A172 (cell line): ENCODE data around the gene TUBB1. TPM values are rescaled to one million over a fixed set of nuclear protein-coding genes. Genes with fewer than 3 reads are reported as not detected.
A peak's percentile ranks its signal among the peaks of the same experiment; 100 is the strongest.

Source experiments
- DNase-seq: peaks from one replicate; pipeline ENCODE4 v3.0.0-alpha.2; 2015; ENCODE audit warnings: low spot score
- total RNA-seq: library from RNA; depleted of rRNA; stranded (reverse); fragments of >200 nt; shearing (Covaris generic); gene quantifications from 2 replicates; pipeline ENCODE4 v1.2.3, GENCODE V29; 2014

TUBB1 gene
- total RNA-seq, 1 experiment from 2014 or later = 0.64 TPM

DNA sequence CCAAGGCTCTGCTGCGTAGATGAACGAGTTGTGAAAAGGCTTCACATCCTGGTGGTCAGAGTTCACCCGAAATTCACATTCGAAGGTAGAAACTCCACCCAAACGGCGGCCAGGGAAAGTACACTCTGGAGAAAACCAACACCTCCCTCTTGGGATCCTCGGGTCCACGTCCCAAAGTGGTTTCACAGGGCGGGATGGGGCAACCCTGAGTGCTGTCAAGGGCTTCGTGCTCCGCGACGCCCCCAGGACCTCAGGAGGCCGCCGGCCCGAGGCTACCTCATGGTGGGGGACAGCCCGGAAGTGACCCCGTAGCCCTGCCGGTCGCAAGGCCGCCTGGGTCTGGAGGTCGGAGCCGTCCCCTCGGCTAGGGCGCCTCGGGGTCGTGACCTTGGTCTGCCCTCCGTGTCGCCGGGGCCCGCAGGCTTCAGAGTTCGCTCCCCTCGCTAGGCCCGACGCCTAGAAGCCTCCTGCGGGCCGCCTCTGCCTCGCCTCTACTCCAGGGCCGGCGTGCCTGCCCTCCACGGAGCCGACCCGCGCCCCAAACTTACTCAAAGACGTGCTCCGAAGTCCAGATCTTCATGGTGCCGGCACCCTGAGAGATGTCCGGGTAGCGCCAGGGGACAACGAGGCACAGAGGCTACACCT, 23.0 kb downstream of the TUBB1 start, which contains the start of gene PRELID3B:
Gene PRELID3B (minus strand): TSS at position 636 of the 645 bp plus-strand sequence. CDS start 56 bp downstream, at position 580.
- DNase-seq = no peak

DNA sequence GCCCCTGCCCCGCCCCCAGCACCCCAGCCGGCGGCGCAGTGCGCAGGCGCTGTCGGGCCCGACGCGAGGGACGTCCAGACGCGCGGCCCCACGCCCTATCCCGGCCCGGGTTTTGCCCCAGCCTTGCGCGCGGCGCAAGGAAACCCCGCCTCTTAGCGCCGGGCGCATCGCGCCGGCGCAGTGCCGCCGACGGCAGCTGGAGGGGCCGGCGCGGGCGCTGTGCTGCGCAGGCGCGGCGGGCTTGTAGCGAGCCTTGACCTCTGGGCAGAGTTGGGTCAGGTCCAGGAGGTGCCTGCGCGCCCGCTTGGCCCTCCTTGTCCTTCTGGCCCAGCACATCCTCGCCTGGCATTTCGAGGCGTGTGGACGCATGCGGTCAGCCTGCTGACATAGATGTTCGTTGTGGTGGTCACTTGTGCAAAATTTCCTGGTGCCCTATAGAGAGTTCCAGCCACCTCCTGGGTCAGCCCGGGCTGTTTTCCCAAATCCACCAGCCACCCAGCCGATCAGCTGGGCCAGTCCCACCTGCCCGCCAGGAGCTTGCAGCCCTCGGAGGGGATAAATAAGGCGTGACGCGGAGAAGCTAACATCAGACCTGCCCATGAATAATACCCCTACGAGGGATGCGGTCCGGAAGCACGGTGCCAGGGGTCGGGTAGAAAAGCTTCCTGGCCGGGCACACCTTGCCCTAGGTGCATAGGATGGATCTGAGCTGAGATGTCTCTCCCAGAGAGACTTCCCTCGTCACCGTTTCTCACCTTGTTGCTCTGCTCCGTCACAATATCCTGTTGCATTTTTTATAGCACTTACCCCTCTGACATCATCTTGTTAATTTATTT, 23.8 kb downstream of the TUBB1 start:
- DNase-seq = peak; percentile 81

DNA sequence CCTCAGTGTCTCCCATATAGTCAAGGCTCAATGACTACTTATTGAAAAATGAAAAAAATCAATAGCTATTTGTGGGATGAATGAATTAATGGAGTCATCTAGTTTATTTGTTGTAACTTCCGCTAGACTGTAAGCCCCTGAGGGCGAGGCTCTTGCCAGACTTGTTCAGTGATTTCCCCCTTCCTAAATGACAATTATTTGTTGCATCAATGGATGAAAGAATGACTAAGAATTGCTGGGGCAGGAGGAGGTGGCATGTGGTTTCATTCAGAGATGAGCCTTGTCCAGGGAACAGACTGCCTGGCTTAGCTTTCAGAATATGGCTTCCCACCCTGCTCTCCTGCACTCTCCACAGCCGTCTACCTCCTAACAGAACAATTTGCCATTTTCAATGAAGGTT, 24.5 kb downstream of the TUBB1 start:
- no peak for DNase-seq

DNA sequence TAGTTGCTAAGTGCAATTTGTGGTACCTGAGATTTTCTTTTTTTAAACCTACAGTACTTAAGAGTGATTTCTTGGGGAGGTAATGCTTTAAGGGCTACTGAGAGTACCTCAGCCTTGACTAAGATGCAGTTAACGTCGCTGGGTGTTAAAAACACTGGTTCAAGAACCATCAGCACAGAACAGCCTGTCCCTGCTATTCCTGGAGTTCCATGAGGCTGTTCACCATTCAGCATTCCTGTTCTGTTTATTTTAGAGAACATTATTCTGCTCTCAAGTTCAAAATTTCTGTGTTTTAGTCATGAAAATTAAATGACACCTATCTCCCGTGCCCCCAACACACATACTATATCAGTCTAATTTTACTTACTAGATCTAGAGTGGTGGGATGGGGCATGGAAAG, 25.1 kb downstream of the TUBB1 start:
- no peak for DNase-seq

DNA sequence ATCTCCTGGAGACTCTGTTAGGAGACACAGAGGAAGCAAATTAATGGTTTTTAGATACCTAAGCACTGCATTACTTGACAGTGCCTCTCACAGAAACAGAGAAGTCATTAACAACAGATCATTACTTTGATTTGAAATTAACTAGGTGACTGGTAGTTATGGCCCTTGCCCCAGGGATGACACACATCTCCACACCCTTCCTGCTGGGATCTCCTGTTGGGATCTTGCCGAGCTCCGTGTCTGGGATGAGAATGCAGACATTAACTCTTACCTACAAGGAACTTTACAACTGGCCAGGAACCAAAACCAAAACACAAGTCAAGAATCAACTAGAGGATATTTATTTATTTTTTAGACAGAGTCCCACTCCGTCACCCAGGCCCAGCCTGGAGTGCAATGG, 25.6 kb downstream of the TUBB1 start:
- DNase-seq = no peak

DNA sequence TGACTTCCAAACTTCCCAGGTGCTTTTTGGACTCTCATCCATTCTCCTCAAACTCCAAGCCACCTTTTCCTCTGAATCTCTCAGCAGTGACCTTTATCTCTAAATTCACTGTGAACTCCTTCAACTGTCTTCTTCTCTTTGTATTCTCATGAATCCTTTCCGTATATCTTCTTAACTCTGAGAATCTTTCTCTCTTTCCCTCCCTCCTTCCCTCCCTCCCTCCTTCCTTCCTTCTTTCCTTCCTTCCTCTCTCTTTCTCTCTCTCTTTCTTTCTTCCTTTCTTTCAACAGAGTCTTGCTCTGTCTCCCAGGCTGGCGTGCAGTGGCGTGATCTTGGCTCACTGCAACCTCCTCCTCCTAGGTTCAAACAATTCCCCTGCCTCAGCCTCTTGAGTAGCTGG, 27.6 kb downstream of the TUBB1 start:
- DNase-seq = no peak

DNA sequence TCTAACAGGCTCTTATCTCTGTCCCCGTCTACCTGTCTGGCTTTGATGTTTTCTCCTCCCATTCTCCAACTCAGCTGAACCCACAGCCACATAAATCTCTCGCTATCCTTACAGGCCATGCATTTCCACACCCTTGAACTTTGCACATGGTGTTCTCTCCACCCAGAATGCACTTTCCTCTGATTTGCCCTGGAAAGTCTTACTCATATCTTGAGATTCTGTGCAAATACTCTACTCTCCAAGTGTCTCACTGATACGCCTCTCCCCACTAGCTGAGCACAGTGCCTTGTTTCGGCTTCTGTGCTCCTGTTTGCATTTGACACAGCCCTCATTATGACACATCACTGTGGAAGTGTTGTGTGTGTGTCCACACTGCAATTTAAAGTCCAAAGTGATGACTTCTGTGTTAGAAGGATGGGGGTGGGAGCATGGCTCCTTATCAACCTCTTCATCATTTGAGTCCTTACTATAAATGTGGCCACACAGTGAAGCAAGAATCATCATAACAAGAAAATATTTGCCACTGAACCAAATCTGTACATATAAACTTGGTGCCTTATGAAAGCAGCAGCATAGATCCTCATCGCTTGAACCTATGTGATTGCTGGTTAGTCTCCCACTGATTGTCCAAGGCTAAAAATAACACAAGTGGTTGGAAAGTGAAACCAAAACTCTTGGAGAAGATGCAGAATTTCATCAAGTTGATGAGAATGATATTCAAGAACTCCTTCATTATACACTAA, 28.9 kb downstream of the TUBB1 start:
- DNase-seq = peak; percentile 15

DNA sequence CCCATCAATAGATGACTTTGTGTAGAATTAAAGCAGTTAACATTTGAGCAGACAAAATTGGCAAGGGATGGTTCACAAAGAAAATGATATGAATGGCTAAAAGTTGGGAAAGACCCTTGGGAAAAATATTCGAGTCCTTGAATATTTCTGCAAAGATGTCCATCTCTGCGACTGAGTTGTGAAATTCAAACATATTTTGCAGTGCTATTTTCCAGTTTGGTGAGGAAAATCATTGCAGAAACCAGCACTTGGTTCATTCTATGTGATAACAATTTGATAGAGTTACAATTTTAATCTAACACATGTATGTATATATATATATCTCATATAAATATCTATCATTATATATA, 29.4 kb downstream of the TUBB1 start:
- DNase-seq = no peak

DNA sequence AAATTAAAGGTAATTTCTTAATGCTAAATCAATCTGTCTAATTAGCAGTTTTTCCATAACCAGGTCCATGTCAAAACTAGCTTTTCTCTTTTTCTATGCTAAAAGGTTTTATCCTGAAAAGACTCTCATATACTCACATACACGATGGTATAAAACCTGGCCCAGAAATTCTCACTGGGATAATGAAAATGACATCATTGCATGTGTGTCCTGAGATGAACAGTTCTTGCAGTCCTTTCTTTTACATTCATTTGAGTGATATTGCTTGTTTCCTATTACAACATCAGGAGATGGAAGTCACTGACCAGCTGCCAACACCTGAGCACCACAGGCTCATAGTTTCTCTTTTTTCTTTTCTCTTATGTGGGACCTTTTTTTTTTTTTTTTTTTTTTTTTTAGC, 31.2 kb downstream of the TUBB1 start:
- no peak for DNase-seq

DNA sequence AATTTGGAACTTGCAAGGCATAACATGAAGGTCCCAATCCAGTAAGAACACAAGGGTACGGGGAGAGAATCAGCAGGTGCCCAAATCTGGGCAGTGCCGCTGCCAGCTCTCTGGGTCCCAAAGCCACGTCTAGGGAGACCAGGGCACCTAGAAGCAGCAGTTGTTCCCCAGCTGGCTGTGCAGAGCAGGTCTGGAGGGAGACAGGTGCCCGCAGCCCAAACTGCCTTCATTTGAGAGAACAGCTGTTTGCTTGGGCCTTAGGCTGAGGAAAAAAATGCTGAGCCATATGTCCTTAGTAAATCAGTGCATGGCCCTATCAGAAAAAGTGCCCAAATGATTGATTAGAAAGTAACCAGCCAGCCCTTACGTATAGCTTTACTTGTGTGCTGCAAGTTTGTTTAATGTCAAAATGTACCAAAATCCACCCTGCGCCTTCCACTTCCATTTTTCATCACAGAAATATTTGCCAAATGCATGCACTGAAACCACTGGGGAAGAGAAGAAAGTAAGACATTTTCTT, 32.5 kb downstream of the TUBB1 start:
- no peak for DNase-seq

DNA sequence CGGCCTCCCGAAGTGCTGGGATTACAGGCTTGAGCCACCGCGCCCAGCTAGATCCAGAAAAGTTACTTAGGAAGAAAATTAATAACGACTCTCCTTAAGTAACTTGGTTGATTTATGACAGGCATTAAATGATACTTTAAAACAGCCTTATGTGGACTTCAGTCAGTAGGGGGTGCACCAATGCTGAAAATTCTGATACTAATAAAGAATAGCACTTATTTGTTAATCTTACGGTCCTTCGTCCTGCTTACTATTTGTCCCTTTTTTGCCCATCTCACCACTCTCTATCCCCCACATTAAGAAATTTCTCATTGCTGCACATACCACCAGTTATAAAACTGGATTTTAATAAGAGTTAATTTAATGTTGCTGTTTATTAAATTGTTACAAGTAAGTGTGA, 36.1 kb downstream of the TUBB1 start:
- no peak for DNase-seq

DNA sequence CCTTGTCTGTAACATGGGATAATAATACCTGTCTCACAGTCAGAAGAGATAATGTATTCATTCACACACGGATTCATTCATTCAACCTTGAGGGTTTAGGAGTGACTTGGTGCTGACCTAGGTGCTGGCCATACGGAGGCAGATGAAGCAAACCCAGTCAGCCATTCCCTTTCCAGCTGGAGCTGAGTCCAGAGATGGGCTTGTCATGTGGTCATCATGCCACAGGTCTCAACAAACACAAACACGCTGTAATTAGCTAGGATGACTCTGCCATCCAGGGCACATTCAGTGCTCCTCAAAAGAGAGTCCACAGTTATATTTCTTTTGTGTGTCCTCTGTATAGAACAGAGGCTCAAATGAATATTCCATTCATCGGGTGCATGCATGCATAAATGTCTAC, 42.9 kb downstream of the TUBB1 start:
- no peak for DNase-seq

DNA sequence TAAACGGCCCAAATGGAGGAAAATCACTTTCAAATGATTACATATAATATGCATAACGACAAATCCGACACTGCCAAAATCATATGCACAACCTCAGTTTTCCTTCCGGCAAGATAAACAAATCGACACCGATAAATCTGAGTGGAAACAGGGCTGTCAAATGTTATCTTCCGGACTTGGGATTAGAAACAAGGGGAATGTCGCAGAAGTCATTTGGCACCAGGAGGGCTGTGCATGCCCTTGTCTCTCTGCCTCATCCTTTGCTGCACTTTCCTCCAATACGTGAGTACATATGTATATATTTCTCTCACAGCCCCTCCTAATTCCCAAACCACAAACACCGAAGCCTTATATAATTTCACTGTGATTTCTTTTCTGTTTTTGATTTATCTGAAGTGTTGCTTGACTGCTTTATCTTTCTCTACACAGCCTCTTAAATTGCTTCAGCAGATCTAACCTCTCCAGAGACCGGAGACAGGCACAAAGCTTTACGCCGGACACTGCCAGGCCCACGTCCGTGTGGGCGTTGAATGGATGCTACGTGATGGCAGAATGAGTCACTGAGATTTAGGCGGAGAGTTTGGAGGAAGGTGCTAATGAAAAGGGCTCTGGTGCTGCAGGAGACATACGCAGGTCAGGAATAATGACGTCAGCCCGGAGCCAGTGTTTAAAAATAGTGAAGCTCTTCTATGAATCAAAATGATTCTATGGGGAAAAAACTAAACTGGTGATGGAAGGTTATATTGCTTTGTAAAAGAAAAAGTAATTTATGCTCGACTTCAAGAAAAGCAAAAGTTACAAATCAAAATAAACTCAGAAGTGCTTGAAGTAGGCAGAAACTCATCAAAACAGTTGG, 44.4 kb downstream of the TUBB1 start:
- DNase-seq = peak; percentile 82

DNA sequence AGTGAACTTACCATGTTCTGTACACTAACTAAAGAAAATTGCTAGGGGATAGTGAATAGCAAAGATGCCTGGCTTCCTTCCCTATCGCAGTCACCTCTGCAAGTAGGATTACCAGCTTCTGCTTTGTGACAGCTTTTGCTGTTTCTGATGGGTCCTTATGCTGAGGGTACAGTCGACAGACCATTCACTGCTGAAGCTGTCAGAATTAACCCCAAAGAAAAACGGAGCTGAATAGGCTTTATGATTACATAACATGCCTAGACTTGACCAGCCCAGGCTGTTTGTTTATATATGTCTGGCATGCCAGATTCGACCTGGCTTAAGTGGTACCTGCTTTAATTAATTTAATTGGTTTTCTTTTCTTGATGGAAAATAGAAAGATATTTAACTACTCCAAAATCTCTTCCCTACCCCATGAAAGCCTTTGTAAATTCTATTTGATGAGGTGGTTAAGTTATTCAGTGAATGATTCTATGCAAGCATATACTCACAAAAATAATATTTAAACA, 45.0 kb downstream of the TUBB1 start:
- DNase-seq = no peak

DNA sequence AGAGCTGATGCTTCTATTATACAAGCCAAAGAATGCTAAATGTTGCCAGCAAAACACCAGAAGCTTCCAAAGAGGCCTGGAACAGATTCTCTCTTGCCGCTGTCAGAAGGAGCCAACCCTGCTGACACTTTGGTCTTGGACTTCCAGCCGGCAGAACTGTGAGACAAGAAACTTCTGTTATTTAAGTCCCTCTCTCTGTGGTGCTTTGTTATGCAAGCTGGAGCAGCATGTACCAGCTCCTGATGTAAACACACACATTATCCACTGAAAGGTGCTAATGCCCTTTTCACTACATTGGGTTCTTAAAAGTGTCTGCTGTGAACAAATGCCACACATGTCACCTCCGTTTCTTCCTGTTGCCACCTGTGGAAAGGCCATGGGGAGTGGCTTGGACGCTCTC, 49.3 kb downstream of the TUBB1 start:
- no peak for DNase-seq

DNA sequence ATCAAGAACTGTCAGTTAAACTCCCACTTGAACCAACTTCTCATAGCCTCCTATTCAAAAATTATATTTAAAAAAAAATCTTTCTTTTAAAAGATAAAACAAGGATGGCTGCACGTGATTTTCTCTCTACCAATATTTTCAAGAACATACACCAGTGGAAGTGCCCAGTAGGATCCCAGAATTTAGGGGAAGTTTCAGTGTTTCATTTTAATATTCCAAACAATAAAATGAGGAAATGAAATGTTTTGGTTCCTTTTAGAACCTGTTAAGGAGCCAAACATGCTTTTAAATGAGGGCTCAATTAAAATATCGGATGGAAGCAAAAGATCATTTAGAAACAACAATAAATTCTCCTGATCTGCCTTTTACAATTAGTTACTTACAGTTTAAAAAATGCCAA, 49.8 kb downstream of the TUBB1 start:
- no peak for DNase-seq

DNA sequence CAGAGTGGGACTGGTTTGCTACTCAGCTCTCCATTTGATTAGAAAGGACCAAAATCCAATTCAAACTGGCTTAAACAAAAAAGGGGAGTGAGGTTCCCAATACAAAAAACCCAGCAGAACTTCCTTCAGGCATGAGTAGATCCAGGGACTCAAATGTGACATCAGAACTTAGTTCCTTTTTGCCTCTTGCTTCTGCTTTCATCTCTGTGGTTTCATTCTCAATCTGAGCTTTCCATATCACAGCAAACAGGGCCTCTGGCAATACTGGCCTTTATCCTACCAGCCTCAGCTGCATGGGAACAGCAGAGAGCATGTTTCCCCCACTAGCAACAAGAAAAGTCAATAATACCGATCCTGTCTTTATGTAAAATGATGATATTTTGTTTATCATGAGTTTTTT, 52.0 kb downstream of the TUBB1 start:
- DNase-seq = no peak

DNA sequence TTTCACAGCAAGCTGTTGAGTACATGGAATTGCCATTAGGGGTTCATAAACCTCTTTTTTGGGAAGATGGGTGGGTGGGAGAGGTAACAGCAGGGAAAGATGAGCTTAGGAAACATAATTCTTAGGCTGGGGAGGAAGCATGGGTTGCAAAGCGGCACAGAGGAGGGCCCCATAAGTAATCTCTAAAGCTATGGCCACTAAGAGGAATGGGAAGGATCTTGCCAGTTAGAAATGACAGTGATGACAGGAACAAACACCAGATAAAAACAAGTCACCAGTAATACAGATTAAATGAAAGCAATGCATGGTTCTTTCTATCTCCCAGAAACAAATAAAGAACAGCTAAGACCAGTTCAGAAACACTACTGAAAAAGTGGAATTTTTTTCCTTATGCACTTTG, 54.4 kb downstream of the TUBB1 start:
- no peak for DNase-seq

DNA sequence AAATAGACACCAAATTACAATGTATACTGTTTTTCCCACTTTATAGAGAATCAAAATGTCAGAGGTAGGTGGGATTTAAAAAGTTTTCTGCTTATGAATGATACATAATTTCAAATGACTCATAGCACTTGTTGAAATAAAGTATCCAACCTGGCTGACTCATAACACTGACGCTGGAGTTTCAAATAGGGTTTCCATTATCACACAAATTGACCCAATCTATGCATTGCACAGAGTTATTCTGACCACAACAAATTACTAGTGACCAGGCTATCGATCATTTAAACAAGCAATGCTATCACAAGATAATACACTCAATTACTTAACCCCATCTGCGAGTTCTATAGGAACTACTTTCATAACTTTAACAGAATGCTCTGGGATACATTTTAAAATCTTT, 55.2 kb downstream of the TUBB1 start:
- DNase-seq = peak; percentile 25

DNA sequence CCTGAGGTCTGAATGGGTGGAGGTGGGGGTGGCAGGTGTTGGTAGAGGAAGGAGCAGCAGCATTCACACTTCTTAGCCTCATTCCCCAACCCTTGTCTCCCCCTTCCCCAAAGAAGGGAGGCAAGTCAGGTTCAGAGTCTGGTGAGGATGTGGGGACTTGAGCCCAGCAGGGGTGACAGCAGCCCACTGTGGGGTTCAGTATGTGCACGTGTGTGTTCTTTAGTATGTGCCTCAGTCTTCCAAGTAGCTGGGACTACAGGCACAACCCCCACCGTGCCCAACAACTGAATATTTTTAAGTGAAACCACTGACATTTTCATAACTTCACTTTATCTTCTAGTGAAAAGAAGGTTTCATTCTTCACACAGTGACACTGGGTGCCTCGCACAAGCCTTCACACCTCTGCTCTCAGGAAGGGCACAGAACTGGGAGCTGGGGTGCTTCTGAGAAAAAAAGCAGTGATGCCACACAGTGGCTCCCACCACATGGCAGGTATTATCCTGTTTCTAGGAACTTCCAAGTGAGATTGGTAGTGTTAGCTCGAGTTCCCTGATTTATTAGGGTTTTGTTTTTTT, 56.8 kb downstream of the TUBB1 start:
- DNase-seq = no peak
